GM12874 (cell line): ENCODE results near the gene GLRA1.

ENCODE experiments used
- TF ChIP-seq, protein P1 (sequence below): IDR thresholded peaks from 2 replicates; pipeline ENCODE4 v1.5.1; 2011; ENCODE audit warnings: low read depth, mild to moderate bottlenecking, control low read depth, low read length, moderate library complexity; ENCODE audit not compliant: insufficient read depth

GLRA1 gene

DNA sequence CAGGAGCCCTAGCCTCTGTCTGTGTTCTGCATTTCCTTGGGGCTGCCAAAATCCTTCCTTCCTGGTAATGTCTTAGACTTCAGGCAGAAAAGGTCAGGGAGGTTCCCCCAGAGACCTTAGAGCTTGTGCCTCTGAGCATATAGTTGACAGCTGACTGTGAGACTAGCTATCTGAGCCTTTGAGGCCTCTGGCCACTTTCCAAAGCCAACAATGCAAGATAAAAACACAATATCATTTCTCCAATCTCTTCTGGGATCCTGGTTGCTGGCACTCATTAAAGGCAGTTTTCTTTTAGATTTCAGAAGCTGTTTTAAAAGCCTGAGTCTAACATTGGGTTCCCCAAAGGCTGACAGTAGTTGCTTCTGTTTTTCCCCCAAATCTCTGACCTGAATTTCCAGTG is 13.2 kb upstream of the GLRA1 start:
- TF ChIP-seq, protein P1, sequence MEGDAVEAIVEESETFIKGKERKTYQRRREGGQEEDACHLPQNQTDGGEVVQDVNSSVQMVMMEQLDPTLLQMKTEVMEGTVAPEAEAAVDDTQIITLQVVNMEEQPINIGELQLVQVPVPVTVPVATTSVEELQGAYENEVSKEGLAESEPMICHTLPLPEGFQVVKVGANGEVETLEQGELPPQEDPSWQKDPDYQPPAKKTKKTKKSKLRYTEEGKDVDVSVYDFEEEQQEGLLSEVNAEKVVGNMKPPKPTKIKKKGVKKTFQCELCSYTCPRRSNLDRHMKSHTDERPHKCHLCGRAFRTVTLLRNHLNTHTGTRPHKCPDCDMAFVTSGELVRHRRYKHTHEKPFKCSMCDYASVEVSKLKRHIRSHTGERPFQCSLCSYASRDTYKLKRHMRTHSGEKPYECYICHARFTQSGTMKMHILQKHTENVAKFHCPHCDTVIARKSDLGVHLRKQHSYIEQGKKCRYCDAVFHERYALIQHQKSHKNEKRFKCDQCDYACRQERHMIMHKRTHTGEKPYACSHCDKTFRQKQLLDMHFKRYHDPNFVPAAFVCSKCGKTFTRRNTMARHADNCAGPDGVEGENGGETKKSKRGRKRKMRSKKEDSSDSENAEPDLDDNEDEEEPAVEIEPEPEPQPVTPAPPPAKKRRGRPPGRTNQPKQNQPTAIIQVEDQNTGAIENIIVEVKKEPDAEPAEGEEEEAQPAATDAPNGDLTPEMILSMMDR = no peak

DNA sequence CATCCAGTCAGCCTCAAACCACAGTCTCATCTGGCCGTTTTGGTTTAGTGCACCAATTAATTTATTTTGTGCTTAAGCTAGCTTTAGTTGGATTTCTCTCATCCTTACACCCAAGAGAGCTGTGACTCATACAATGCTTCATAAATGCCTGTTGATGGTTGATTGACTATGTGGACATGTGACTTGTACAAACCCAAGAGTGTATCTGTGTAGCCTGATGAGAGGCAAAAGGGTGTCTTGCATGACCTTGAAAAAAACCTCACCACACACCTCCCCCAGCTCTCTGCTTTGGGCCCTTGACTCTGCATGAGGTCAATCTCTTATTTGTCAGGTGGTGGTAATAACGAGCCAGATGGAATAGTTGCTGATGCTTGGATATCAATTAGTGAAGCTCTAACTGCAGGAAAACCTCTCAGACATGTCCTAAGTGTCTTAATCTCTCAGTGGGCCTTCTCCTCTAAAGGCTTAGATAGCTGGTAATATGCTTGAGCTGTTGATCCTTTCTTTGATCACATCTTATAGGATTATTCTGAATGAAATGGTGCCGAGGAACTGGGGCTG is 10.6 kb upstream of the GLRA1 start:
- TF ChIP-seq, protein P1 = no peak

DNA sequence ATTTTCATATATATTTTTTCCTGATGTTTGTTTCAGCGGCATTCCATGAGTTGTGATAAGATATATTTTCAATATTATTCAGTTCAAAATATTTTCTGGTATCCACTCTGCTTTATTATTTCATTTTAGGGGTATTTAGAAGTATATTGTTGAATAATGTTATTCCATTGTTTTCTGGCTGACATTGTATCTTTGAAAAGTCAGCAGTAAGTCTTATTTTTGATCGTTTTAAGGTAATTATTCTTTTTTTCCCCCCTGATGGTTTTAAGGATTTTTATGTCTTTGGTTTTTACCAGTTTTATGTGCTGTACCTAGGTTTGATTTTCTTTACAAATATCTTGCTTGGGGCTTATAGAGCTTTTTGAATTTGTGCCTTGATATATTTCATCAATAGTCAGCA is 6.6 kb upstream of the GLRA1 start:
- TF ChIP-seq, protein P1 = no peak

DNA sequence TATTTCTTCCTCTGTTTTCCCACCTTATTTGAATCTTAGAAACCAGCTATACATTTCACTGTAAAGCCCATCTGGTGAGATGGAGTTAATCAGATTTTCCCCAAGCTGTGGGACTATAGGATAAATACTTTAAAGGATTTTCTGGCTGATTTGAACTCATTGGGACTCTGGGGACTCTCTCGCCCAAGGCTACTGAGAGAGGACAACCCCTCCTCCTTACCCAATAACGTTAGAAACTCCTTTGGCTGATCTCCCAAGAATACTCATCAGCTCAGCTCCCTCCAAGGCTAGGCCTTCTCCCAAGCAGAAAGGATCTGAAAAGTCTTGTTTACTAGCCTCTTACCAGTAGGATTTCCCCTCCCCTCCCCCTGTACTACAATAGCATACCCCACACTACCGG is 1.5 kb upstream of the GLRA1 start:
- TF ChIP-seq, protein P1 = no peak

DNA sequence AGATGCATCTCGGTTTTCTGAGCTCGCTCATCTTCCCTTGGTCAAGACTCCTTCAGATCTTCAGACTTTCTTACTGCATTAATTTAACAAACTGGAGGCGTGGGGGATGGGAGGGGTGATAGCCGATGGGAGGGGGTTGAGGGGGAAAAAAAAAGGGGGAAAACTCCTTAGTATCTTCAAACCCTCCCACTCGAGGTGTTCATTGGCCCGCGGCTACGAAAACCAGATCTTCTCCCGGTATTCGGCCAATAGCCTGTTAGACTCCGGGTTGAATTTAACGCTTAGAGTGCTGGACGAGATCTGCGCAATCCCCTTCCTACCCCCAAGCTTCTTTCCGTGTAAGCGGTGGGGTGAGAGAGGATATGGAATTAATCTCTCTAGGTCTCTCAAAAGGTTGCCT is 689 bp upstream of the GLRA1 start:
- TF ChIP-seq, protein P1 = no peak

DNA sequence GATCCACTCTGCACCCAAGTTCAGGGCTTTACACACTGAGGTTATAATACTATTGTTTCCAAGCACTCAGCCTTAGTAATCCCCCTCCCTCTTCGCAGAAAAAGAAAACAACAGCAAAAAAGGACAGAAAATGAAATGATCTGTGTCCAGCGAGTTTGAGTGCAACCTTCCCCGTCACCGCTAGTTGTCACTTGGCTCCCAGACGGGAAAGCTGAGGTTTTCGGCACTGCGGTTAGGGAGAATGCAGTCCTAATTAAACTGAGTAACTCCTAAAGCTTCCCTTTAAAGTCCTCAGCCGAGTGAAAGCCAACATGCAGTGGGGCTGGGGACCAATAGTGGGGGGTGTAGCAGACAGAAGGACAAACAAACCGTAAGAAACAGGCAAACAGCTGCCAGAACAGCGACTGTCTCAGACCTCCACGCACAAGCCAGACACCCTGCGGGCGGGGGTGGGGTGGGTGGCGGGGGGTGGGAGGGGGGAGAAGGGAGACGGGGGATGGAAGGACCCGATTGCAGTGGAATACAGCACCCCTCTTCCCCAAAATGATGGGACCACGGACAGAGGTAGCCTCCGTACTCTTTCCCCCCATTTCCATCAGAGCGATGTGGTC is 680 bp downstream of the GLRA1 start:
- TF ChIP-seq, protein P1 = peak; percentile 44

DNA sequence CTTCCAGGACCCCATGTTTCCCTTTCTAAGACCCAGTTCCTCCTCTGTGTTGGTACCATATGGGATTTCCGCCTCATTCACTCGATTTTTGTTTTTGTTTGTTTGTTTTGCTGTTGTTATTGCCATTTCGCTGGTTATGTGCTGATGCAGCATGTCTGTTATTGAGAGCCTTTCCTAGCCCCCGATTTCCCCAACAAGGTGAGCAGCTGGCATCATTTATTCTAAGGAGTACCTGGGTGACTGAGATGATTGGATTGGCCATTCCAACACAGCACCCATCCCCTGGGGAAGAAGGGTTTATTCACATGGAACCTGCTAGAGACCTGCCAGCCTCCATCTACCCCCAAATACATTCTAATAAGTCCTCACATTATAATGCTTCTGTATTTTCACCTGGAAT is 2.7 kb downstream of the GLRA1 start:
- TF ChIP-seq, protein P1 = no peak
